ENCODE measurements around the gene CHMP6. TPM values are rescaled to one million over a fixed set of nuclear protein-coding genes. Genes with fewer than 3 reads are reported as not detected.

The CHMP6 gene
- total RNA-seq, 1 experiment from 2014 or later = 17.4 TPM

DNA sequence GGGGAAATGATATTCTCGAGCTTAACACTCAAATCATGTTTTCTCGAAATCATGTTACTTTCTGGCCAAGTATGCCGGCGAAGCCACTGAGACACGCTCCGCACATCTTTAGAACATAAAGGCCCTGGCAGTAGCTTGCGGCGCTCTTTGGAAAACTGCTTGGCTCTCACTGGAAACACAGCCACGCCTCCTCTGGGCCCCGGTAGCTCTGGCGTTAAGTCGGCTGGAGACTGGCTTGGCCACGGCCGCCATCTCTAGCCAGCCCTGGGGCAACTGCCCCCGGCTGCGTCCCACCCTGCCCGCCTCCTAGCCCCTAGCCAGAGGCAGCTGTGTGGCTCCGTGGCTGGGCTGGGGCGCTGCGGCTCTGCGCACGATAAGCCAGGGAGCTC is 34.1 kb downstream of the CHMP6 start:
- ChIA-PET POLR2A (ENCODE audit: unreplicated experiment) (interaction anchor here (0.5 kb wide), 1 partner anchor 201 kb away, joined by 30 read pairs; no protein-coding TSS in a partner anchor), CTCF (interaction anchor here (0.7 kb wide), 1 partner anchor 19 kb away, joined by 3 read pairs; no protein-coding TSS in a partner anchor)
- intact Hi-C loops (cut with micrococcal nuclease; ENCODE audit: unreplicated experiment) = no loop called here
- Histone ChIP-seq H4K20me1 (ENCODE audit: insufficient read depth) (no peaks in the 10 kb centered on the region), H3K4me1 (replicated peaks; ENCODE audit: insufficient read depth) (no peaks in the 10 kb centered on the region), H3K9me2 (ENCODE audit: insufficient read depth) (no peaks in the 10 kb centered on the region), H3K27ac (no peak overlapping the region), H3K27me3 (ENCODE audit: insufficient read depth, low read depth) (no peaks in the 10 kb centered on the region), H3K9me3 (ENCODE audit: insufficient read depth, low read depth) (no peaks in the 10 kb centered on the region), H3K4me2 (no peak overlapping the region), H3K79me2 (ENCODE audit: low read depth) (no peaks in the 10 kb centered on the region), H3K4me3 (no peak overlapping the region), H2AFZ (no peak overlapping the region), H3F3A (ENCODE audit: insufficient read depth, low read depth) (no peaks in the 10 kb centered on the region), H3K36me3 (ENCODE audit: low read depth) (no peaks in the 10 kb centered on the region)
- no TSS peak for BruUV-seq (replicated peaks)
- no peak for DNase-seq
- TF ChIP-seq CTCF (conservative IDR thresholded peaks at IDR 0.05) = no peak
- no peak for TF ChIP-seq EZH2 (IDR thresholded peaks at IDR 0.05; ENCODE audit: low read depth)

DNA sequence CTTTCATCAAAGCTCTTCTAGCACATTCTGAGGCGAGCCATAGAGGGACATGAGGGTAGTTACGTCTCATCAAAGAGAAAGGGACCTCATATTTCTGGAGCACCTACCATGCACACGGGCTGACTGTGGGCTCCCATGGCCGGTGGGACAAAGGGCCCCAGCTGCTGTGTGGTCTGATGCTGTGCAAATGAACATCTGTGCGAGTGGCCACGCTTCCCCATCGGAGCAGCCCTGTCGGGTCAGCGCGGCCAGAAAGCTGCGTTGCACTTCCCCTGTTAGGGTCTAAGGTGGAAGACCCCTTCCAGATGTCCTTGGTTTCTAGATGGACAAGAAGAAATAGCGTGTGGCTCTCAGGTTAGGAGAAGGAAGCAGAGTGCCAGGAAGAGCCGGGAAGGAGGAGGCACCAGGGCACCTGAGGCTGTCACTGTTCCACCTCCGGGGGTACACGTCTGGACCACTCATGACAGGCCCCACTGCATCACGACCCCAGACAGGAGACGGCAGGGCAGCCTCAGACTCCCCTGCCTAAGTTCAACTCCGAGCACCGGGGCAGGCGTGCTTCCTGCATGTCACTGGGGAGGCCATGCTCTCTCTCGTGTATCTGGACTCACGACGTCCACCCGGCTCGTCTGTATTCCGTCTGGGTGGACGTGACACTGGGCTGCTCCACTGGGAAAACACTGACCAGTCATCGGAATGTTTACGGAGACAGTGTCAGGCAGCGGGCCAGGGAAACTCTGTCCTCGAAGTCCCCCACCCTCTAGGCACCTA is 34.8 kb downstream of the CHMP6 start:
- no peaks in the 10 kb centered on the region for H3F3A ChIP-seq (ENCODE audit: insufficient read depth, low read depth)

DNA sequence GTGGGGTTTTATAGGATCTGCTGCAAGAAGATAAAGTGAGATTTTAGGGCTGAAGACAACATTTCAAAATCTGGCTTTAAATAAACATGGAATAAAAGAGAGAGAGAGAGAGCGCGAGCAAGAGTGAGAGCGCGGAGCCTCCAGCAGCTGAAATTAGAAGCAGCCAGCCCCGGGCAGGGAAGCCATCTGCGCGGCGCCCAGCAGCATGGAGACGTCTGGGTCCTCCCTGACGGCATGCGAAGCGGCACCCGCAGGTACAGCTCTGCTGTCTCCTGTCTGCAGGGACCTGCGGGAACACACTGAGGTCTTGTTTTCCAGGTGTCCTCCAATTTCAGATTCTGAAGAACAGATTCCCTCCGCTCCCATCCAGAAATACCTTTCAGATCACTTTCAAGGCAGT is 35.4 kb downstream of the CHMP6 start:
- Histone ChIP-seq H3K27ac (no peak overlapping the region), H3K4me1 (replicated peaks; ENCODE audit: insufficient read depth) (no peaks in the 10 kb centered on the region), H2AFZ (no peak overlapping the region), H3K79me2 (ENCODE audit: low read depth) (no peaks in the 10 kb centered on the region), H3K4me2 (no peak overlapping the region), H3K27me3 (ENCODE audit: insufficient read depth, low read depth) (no peaks in the 10 kb centered on the region), H3F3A (ENCODE audit: insufficient read depth, low read depth) (no peaks in the 10 kb centered on the region), H4K20me1 (ENCODE audit: insufficient read depth) (no peaks in the 10 kb centered on the region), H3K4me3 (no peak overlapping the region), H3K36me3 (ENCODE audit: low read depth) (no peaks in the 10 kb centered on the region), H3K9me3 (ENCODE audit: insufficient read depth, low read depth) (no peaks in the 10 kb centered on the region), H3K9me2 (ENCODE audit: insufficient read depth) (no peaks in the 10 kb centered on the region)
- no peak for DNase-seq
- BruUV-seq (replicated peaks) = no TSS peak
- intact Hi-C loops (cut with micrococcal nuclease; ENCODE audit: unreplicated experiment) = no loop called here
- TF ChIP-seq EZH2 (IDR thresholded peaks at IDR 0.05; ENCODE audit: low read depth) (no peak), CTCF (conservative IDR thresholded peaks at IDR 0.05) (no peak)
- POLR2A ChIA-PET (ENCODE audit: unreplicated experiment) = no interaction called here
- CTCF ChIA-PET = no interaction called here

More for the DNA sequence above, 34.8 kb downstream of the CHMP6 start:
- no peaks in the 10 kb centered on the region for H3K9me3 ChIP-seq (ENCODE audit: insufficient read depth, low read depth)
- H3K4me3 ChIP-seq = no peak overlapping the region
- H3K27me3 ChIP-seq (ENCODE audit: insufficient read depth, low read depth) = no peaks in the 10 kb centered on the region
- H3K79me2 ChIP-seq (ENCODE audit: low read depth) = no peaks in the 10 kb centered on the region
- no peak overlapping the region for H3K27ac ChIP-seq
- H3K36me3 ChIP-seq (ENCODE audit: low read depth) = no peaks in the 10 kb centered on the region
- ChIA-PET POLR2A (ENCODE audit: unreplicated experiment) (no interaction called here), CTCF (no interaction called here)
- H3K4me2 ChIP-seq = no peak overlapping the region
- no peak overlapping the region for H2AFZ ChIP-seq
- DNase-seq = no peak
- no peaks in the 10 kb centered on the region for H3K9me2 ChIP-seq (ENCODE audit: insufficient read depth)
- no peak for TF ChIP-seq EZH2 (IDR thresholded peaks at IDR 0.05; ENCODE audit: low read depth)
- no peak for TF ChIP-seq CTCF (conservative IDR thresholded peaks at IDR 0.05)
- intact Hi-C loops (cut with micrococcal nuclease; ENCODE audit: unreplicated experiment) = no loop called here
- H3K4me1 ChIP-seq (replicated peaks; ENCODE audit: insufficient read depth) = no peaks in the 10 kb centered on the region
- BruUV-seq (replicated peaks) = no TSS peak
- H4K20me1 ChIP-seq (ENCODE audit: insufficient read depth) = no peaks in the 10 kb centered on the region

All from PC-9 (cell line).